Activated gamma-delta T cell treated with anti-CD3 and anti-CD28 coated beads, Interleukin-2, amount 50 U/mL, for 16 hours (primary cell): ENCODE results near the gene SLC46A1.
"Not testable (repeated sequence)": the region's sequence is repeated elsewhere in the genome, so short reads cannot be mapped to it uniquely, and the experiment has no call there.

ENCODE experiments used
- DNase-seq: peaks from one replicate; pipeline ENCODE4 v3.0.0-alpha.2; 2020; ENCODE audit warnings: low read depth

Gene SLC46A1

GRCh38 chr17:28405632-28406472 is at the start of gene SLC46A1:
SLC46A1 (minus strand) TSS chr17:28406212; CDS start chr17:28406114, 98 bp downstream.
- peak; percentile 31 for DNase-seq

- DNase-seq, result no peak
Observed at GRCh38 chr17:28449859-28450258, 43.8 kb upstream of the SLC46A1 start.

DNA sequence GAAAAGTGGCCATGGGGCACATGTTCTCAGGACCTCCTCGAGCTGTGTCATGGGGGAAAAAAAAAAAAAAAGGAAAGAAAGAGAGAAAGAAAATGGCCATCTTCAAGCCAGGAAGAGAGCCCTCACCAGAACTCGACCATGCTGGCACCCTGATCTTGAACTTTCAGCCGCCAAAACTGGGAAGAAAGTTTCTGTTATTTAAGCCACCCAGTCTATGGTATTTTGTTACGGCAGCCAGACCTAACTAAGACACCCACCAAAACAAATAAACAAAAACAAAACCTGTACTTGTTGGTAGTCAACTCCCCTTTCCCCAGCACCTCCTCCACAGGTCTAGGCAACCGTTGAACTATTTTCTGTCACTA is 41.4 kb upstream of the SLC46A1 start:
- no peak for DNase-seq

DNA sequence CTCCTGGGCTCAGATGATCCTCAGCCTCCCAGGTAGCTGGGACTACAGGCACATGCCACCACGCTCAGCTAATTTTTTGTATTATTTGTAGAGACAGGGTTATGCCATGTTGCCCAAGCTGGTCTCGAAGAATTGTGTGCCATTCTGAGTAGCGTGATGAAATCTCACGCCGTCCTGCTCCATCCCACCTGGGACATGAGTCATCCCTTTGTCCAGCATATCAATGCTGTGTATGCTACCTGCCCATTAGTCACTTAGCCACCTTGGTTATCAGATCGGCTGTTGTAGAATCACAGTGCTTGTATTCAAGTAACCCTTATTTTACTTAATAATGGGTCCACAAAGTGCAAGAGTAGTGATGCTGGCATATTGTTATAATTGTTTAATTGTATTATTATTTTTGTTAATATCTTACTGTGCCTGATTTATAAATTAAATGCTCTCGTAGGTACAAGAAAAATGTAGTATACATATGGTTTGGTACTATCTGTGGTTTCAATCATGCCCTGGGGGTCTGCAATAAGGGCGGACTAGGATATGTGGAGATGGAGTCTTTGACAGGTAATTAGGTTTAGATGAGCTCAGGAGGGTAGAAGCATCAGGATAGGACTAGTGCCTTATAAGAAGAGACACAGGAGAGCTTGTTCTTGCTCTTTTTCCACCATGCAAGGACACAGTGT is 40.8 kb upstream of the SLC46A1 start:
- no peak for DNase-seq

GRCh38 chr17:28443901-28444638 is 38.1 kb upstream of the SLC46A1 start:
- DNase-seq, result no peak

GRCh38 chr17:28434326-28434725 is 28.3 kb upstream of the SLC46A1 start:
- DNase-seq, result not testable (repeated sequence)

DNA sequence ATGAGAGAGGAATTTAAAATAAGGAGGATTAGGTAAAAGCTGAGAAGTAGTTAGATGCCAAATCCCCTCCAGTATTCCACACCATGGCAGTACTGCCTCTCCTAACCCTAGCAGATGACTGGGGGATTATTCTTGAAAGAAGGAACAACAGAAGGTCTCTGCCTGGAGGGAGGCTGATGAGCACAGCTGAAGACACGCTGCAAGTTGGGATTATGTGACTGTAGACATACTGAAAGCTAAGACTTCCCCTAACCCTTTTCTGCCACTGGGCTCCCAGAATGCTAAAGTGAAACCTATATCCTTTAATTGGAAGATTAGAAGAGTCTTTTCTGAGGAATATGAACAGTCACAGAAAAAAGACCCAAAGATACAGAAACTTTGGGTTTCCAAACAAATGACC is 27.7 kb upstream of the SLC46A1 start:
- DNase-seq, result no peak

- not testable (repeated sequence) for DNase-seq
Observed at GRCh38 chr17:28427982-28428381, 22.0 kb upstream of the SLC46A1 start.

GRCh38 chr17:28427371-28427770 is 21.4 kb upstream of the SLC46A1 start:
- DNase-seq, result no peak

GRCh38 chr17:28426081-28426519 is 20.1 kb upstream of the SLC46A1 start:
- DNase-seq, result no peak

DNA sequence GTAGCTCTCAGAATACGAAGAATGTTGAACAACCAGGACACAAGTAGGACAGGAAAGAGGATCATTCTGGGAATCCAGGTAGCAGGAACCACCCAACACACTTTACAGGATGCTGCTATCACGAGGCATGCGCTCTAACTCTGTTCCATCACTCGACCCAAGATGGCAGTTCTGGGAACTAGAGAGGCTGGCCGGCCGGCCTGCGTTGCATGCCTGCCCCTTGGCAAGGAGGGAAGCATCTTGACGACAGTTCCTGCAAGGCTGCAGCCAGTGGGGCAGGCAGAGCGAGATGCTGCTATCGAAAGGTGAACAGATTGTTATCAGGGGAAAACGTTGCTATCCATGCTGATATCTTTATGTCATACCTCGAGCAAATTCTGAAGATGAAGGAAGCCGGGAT is 19.2 kb upstream of the SLC46A1 start:
- no peak for DNase-seq

- no peak for DNase-seq
Observed at GRCh38 chr17:28421787-28422305, 15.8 kb upstream of the SLC46A1 start.

GRCh38 chr17:28416703-28417311 is 10.8 kb upstream of the SLC46A1 start:
- DNase-seq, result peak; percentile 24

DNA sequence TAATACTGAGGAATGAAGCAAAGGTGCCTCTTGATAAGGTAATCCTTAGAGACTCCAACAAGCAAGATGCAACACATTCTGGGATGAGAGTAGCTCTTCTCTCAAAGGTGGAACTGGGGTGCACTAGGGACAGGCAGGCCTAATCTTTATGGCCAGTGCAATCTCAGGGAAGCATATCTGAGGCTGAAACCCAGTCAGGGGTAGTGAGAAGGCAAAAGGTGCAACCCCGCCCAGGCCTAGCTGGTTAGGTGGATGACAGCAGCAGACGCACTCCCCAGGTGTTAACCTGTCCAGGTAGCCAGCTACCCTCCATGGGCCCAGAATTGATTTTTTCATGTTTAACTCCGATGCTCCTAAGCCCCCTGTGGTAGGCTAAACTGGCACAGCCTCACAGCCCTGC is 9.9 kb upstream of the SLC46A1 start:
- no peak for DNase-seq

DNA sequence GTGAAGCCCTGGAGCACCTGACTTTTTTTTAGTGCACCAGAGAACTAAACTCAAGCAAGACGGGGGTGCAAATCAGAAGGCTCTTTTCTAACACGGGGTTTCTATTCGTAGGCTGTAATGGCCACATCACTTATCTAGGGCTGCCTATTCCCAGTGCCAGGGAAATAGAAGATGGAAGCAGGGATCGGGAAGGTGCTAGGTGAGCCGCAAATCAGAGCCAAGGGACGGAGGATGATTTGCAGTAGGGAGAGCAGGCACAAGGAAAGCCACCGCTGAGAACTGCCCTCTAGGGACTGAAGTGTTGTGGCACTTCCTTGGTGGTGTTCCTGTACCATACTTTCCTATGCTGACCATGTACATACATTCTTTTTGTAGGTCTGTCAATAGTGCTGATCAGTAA is 7.8 kb upstream of the SLC46A1 start:
- no peak for DNase-seq

DNA sequence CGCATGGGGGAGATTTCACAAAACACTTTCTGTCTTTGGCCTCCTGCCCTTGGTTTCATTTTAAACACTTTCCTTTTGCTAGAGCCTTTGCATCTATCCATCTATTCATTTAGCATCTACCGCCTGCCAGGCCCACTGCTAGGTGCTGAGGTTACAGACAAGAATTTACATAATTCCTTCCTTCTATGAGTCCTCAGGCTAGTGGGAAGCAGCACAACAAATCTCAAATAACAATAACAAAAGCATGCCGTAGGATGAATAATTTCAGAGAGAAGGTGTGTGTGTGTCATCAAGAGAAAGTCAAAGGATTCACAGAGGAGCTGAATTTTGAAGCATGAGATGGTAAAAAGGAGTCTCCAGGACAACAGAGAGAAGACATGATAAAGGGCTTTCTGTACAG is 6.1 kb upstream of the SLC46A1 start:
- no peak for DNase-seq

DNA sequence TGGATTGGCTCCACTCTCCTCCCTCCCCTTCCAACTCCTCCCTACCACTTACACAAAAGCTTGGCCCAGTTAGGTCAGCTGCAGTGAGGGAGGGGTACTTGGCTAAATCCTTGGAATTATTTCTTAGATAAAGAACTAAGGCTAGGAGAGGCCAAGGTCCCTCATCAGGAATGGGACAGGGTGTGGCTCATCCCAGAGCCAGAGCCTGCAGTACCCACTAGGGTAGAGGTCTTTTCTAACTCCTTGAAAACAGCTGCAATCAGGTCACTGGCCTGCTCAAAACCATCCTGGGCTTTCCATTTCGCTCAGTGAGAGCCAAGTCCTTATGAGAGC is 1.9 kb upstream of the SLC46A1 start:
- no peak for DNase-seq

GRCh38 chr17:28407130-28407973 is 1.3 kb upstream of the SLC46A1 start:
- no peak for DNase-seq

DNA sequence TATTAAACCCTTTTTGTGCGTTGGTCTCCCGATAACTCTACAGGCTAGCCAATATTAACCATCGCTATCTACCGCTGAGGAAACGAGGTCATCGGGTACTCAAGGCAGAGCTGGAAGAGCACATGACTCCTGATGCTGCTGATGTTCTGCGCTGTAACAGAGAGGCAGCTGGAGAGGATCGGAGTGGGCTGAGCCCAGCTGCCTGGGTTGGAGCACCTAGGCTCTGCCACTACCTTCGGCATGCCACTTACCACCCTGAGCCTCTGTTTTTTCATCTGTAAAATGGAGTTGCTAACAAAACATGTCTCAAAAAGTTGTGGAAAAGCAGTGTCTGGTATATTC is 432 bp upstream of the SLC46A1 start:
- no peak for DNase-seq

DNA sequence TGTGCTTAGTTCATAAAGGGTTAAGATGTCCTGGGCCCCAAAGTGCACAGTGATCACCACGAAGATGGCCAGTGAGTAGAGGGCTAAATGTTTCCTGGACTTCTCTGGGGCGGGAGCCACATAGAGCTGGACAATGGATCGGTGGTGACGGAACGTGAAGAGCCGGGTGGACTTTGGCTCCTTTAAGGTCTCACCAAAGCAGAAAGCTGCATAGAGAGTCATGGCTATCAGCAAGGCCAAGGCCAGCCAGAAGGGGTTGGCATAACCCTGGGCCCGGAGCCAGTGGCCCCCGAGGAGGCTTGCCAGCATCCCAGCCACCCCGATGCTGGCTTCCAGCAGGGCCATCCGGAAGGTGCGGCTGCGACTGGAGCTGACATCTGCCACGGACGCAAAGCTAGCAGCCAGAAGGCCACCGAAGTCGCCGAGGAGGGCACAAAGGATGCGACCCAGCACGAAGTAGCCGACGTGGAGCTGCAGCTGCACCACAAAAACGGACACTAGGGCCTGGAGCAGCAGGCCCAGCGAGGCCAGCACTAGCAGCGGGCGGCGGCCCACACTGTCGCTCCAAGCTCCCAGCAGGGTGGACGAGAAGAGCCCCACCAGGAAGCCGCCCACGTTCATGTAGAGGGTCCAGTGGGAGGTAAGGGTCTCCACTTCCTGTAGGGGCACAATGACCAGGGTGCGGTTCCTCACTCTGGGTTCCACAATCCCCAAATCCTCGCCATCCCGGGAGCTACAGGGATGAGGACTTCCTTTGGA is 1.0 kb downstream of the SLC46A1 start:
- no peak for DNase-seq

DNA sequence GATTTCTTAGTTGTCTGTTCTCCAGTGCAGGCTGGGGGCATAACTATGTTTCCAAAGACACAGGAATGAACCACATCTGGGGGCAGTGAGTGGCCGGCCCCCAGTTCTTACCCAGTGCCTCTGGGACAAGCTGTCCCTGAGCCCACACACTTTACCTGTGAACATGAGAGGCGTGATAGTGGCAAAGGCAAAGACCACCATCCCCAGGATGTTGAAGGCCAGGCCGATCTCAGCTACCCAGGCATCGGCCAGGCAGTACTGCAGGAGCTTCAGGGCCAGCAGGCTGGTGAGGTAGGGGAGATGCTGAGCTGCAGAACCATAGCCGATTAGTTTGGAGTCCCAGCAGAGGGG is 1.6 kb downstream of the SLC46A1 start:
- no peak for DNase-seq
